DMS53 (cell line): Measurements from ENCODE around the gene FAM120B.

Experiments
- DNase-seq: peaks from one replicate; lab custom pipeline; 2025; lab: John Stamatoyannopoulos, UW

FAM120B gene

GRCh38 chr6:170358496-170358895 lies 51.9 kb downstream of the FAM120B start:
- no peak for DNase-seq

GRCh38 chr6:170360476-170360875 lies 53.9 kb downstream of the FAM120B start:
- DNase-seq: no peak

GRCh38 chr6:170361335-170361734 lies 54.8 kb downstream of the FAM120B start:
- DNase-seq: no peak

GRCh38 chr6:170362121-170362520 lies 55.6 kb downstream of the FAM120B start:
- no peak for DNase-seq

- DNase-seq: no peak
These were observed 56.7 kb downstream of the FAM120B start for GRCh38 chr6:170363255-170363654.

- DNase-seq: no peak
These were observed 58.6 kb downstream of the FAM120B start for GRCh38 chr6:170365121-170365520.

GRCh38 chr6:170365593-170365992 lies 59.0 kb downstream of the FAM120B start:
- no peak for DNase-seq

- no peak for DNase-seq
These were observed 59.8 kb downstream of the FAM120B start for GRCh38 chr6:170366248-170366960.

- DNase-seq: no peak
These were observed 60.7 kb downstream of the FAM120B start for GRCh38 chr6:170367241-170367640.

GRCh38 chr6:170368544-170368943 lies 62.0 kb downstream of the FAM120B start:
- DNase-seq: no peak

GRCh38 chr6:170369403-170369802 lies 62.8 kb downstream of the FAM120B start:
- no peak for DNase-seq

- DNase-seq: no peak
These were observed 63.9 kb downstream of the FAM120B start for GRCh38 chr6:170370416-170370815.

GRCh38 chr6:170371080-170371479 lies 64.5 kb downstream of the FAM120B start:
- DNase-seq: peak; percentile 29

GRCh38 chr6:170371588-170371987 lies 65.0 kb downstream of the FAM120B start:
- peak; percentile 88 for DNase-seq

- peak; percentile 72 for DNase-seq
These were observed 66.1 kb downstream of the FAM120B start for GRCh38 chr6:170372380-170373325.

GRCh38 chr6:170374571-170375444 lies 68.2 kb downstream of the FAM120B start:
- DNase-seq: peak; percentile 44

GRCh38 chr6:170375661-170376060 lies 69.1 kb downstream of the FAM120B start:
- DNase-seq: no peak

- DNase-seq: no peak
These were observed 70.0 kb downstream of the FAM120B start for GRCh38 chr6:170376386-170377043.

- no peak for DNase-seq
These were observed 71.9 kb downstream of the FAM120B start for GRCh38 chr6:170378502-170378901.

- DNase-seq: no peak
These were observed 75.0 kb downstream of the FAM120B start for GRCh38 chr6:170381562-170381961.

GRCh38 chr6:170383466-170384035 lies 77.0 kb downstream of the FAM120B start:
- no peak for DNase-seq
